ENCODE data around the gene MMP7. TPM values are rescaled to one million over a fixed set of nuclear protein-coding genes. Genes with fewer than 3 reads are reported as not detected.

The MMP7 gene
- total RNA-seq, 1 experiment from 2014 or later: 0.61 TPM

GRCh38 chr11:102522312-102523188 lies 8.0 kb downstream of the MMP7 start:
- peak overlapping the region; percentile 71 for H2AFZ ChIP-seq (ENCODE audit: low read depth, low read length, poor library complexity, severe bottlenecking)
- no peak overlapping the region for H3K4me2 ChIP-seq (ENCODE audit: low read length)
- H3K27ac ChIP-seq (ENCODE audit: low read depth, low read length): no peak overlapping the region
- H3K9me2 ChIP-seq (ENCODE audit: insufficient read depth): no peaks in the 10 kb centered on the region
- no peaks in the 10 kb centered on the region for H3K27me3 ChIP-seq (ENCODE audit: insufficient read depth, low read length)
- intact Hi-C loops (cut with micrococcal nuclease): no loop called here
- no peaks in the 10 kb centered on the region for H4K20me1 ChIP-seq (ENCODE audit: insufficient read depth)
- ATAC-seq: no peak
- peaks cover under 1 to 3% of the 10 kb centered on the region in 2 experiments; a peak in 2 of 4 replicates for H3K4me1 ChIP-seq (ENCODE audit: control insufficient read depth in 1 of 2, insufficient read depth in 2 of 2, low read length in 2 of 2)
- no peak for DNase-seq (ENCODE audit: low read depth, low spot score)
- BruUV-seq (replicated peaks): no TSS peak
- H3K9ac ChIP-seq (ENCODE audit: low read length): no peak overlapping the region
- no peaks in the 10 kb centered on the region for H3K36me3 ChIP-seq (ENCODE audit: control insufficient read depth in 1 of 2, insufficient read depth in 2 of 2, low read length in 2 of 2)
- no peak for TF ChIP-seq EGR1 (IDR thresholded peaks at IDR 0.05; ENCODE audit: low read depth)
- no peak for TF ChIP-seq MAX (IDR thresholded peaks at IDR 0.05)
- no peak for TF ChIP-seq ZFX (IDR thresholded peaks at IDR 0.05)
- no peak for TF ChIP-seq SRF (IDR thresholded peaks at IDR 0.05; ENCODE audit: low read depth)
- no peak for TF ChIP-seq FOSL1 (IDR thresholded peaks at IDR 0.05; ENCODE audit: low read depth)
- TF ChIP-seq TCF7L2 (IDR thresholded peaks at IDR 0.05; ENCODE audit: borderline replicate concordance, extremely low read depth, insufficient read depth, insufficient read length): no peak
- TF ChIP-seq EZH2phosphoT487 (IDR thresholded peaks at IDR 0.05; ENCODE audit: borderline replicate concordance): no peak
- TF ChIP-seq YY1 (IDR thresholded peaks at IDR 0.05; ENCODE audit: extremely low read depth, insufficient replicate concordance, low read depth, low read length): no peak
- no peak for TF ChIP-seq RAD21 (IDR thresholded peaks at IDR 0.05; ENCODE audit: low read depth)
- no peak for TF ChIP-seq ELF1 (IDR thresholded peaks at IDR 0.05; ENCODE audit: borderline replicate concordance, low read depth)
- no peak for TF ChIP-seq JUND (IDR thresholded peaks at IDR 0.05)
- TF ChIP-seq SP1 (IDR thresholded peaks at IDR 0.05; ENCODE audit: low read depth): no peak
- TF ChIP-seq ZBTB33 (IDR thresholded peaks at IDR 0.05; ENCODE audit: extremely low read depth, insufficient replicate concordance, low read length): no peak
- no peak for TF ChIP-seq ZNF274 (IDR thresholded peaks at IDR 0.05; ENCODE audit: low read depth, low read length)
- TF ChIP-seq EZH2 (IDR thresholded peaks at IDR 0.05): no peak
- ChIA-PET RAD21 (ENCODE audit: low non-redundant PET in 1 of 2, low total read pairs in 2 of 2, uncharacterized antibody in 2 of 2, unreplicated experiment in 2 of 2) (no interaction called here), CTCF (no interaction called here), POLR2A (no interaction called here)
- H3K79me2 ChIP-seq (ENCODE audit: insufficient read depth, low read length): no peaks in the 10 kb centered on the region
- H3K4me3 ChIP-seq (replicated peaks in 1 of 2; ENCODE audit: low read depth in 1 of 2, low read length in 2 of 2): no peak overlapping the region
- H3K9me3 ChIP-seq (ENCODE audit: control insufficient read depth in 1 of 2, insufficient read depth in 1 of 2, low read depth in 1 of 2, low read length in 2 of 2): no peaks in the 10 kb centered on the region
